Hepatocyte (in vitro differentiated cells): Measurements from ENCODE around the gene OR8B2.

Experiments used
- EZH2 ChIP-seq: fragments of 200-600 bp; sonication (generic); IDR thresholded peaks from 2 replicates; pipeline ENCODE4 v1.6.1; 2016; ENCODE audit warnings: antibody characterized with exemption, mild to moderate bottlenecking, borderline replicate concordance
- EZH2phosphoT487 ChIP-seq: fragments of 200-600 bp; sonication (generic); IDR thresholded peaks from one replicate; pipeline ENCODE4 v1.6.1; 2018; ENCODE audit warnings: antibody characterized with exemption, mild to moderate bottlenecking, low read depth, moderate library complexity; ENCODE audit not compliant: unreplicated experiment, severe bottlenecking
- TF ChIP-seq, protein P1 (sequence below): fragments of 200-600 bp; sonication (generic); IDR thresholded peaks from 2 replicates; pipeline ENCODE4 v1.5.1; 2016; ENCODE audit warnings: antibody characterized with exemption, mild to moderate bottlenecking; ENCODE audit not compliant: poor library complexity

DNA sequence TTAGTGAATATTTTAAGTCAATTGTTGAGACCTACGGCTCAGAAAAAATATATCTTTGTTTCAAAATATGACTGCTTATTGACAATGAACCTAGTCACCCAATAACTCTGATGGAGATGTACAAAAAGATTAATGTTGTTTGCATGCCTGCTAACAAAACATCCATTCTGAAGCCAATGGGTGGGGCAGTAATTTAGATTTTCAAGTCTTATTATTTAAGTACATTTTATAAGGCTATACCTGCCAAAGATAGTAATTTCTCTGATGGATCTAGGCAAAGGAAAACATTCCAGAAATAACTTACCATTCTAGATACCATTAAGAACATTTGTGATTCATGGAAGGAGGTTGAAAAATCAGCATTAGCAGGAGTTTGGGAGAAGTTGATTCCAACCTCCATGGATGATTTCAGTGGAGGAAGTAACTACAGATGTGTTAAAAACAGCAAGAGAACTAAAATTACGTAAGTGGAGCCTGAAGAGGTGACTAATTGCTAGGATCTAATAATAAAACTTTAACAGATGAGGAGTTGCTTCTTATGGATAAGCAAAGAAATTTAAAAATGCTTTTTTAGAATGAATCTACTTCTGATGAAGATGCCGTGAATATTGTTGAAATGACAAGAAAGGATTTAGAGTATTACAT lies 37.9 kb downstream of the OR8B2 start:
- TF ChIP-seq, protein P1, sequence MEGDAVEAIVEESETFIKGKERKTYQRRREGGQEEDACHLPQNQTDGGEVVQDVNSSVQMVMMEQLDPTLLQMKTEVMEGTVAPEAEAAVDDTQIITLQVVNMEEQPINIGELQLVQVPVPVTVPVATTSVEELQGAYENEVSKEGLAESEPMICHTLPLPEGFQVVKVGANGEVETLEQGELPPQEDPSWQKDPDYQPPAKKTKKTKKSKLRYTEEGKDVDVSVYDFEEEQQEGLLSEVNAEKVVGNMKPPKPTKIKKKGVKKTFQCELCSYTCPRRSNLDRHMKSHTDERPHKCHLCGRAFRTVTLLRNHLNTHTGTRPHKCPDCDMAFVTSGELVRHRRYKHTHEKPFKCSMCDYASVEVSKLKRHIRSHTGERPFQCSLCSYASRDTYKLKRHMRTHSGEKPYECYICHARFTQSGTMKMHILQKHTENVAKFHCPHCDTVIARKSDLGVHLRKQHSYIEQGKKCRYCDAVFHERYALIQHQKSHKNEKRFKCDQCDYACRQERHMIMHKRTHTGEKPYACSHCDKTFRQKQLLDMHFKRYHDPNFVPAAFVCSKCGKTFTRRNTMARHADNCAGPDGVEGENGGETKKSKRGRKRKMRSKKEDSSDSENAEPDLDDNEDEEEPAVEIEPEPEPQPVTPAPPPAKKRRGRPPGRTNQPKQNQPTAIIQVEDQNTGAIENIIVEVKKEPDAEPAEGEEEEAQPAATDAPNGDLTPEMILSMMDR = no peak
- TF ChIP-seq EZH2 (no peak), EZH2phosphoT487 (no peak)
